HCT116 (cell line): ENCODE measurements around the gene STX1B. TPM values are rescaled to one million over a fixed set of nuclear protein-coding genes. Genes with fewer than 3 reads are reported as not detected.

Experiments used
- ATAC-seq: fragments of 200-7000 bp; cut with Tn5 transposase; 2 replicates; pipeline ENCODE4 v1.9.1; 2020; ENCODE audit warnings: mild to moderate bottlenecking, moderate library complexity
- BruUV-seq: library from RNA; stranded (reverse); fragments of 400-500 nt; replicated peaks from 2 replicates; lab custom pipeline; 2021; lab: Mats Ljungman, UMichigan
- CTCF ChIA-PET: fragments of 300-600 bp; sonication (Branson Sonifier 250); formaldehyde crosslinking; loops from one replicate; lab custom pipeline; 2021; ENCODE audit warnings: antibody characterized with exemption; lab: Charles Lee
- POLR2A ChIA-PET: fragments of 300-600, 350-600 bp; sonication (Branson Sonifier 250); formaldehyde crosslinking; loops from one replicate; lab custom pipeline; 2021; ENCODE audit warnings: antibody characterized with exemption; lab: Charles Lee
- RAD21 ChIA-PET, 2 experiments: fragments of 300-600 bp; sonication (Branson Sonifier 250); formaldehyde crosslinking; loops; one replicate each; lab custom pipeline; 2023; ENCODE audit warnings: low total read pairs in 2 of 2; ENCODE audit not compliant: uncharacterized antibody in 2 of 2, unreplicated experiment in 2 of 2, low non-redundant PET in 1 of 2; lab: Charles Lee
- DNase-seq: peaks from one replicate; pipeline ENCODE4 v3.0.0-alpha.2; 2010; ENCODE audit warnings: low read depth, low spot score
- H2AFZ ChIP-seq: fragments of 200-600 bp; shearing (Covaris generic), sonication (generic); 2 replicates; pipeline ENCODE4 v1.6.1; 2017; ENCODE audit warnings: low read depth, mixed run types, mixed read lengths, antibody characterized with exemption, low read length; ENCODE audit not compliant: poor library complexity, severe bottlenecking
- H3K27ac ChIP-seq: 2 replicates; pipeline ENCODE4 v1.5.1; 2012; ENCODE audit warnings: low read depth, low read length
- H3K27me3 ChIP-seq: fragments of 200-600 bp; sonication (generic); 2 replicates; pipeline ENCODE4 v1.6.1; 2016; ENCODE audit warnings: mixed run types, low read length, mixed read lengths; ENCODE audit not compliant: insufficient read depth
- H3K36me3 ChIP-seq, 2 experiments: fragments of 200-500 bp in 1 of 2; fragments of 200-600 bp in 1 of 2; sonication (Bioruptor generic) in 1 of 2; sonication (generic) in 1 of 2; 2 replicates each; pipeline versions ENCODE4 v1.5.1 to v1.6.1; 2014 to 2016; ENCODE audit warnings: low read length in 2 of 2, inconsistent platforms in 1 of 2, mixed read lengths in 1 of 2, mixed run types in 1 of 2; ENCODE audit not compliant: insufficient read depth in 2 of 2, control insufficient read depth in 1 of 2
- H3K4me1 ChIP-seq, 2 experiments: fragments of 200-600 bp in 1 of 2; sonication (generic) in 1 of 2; 2 replicates each; pipeline versions ENCODE4 v1.5.1 to v1.6.1; 2012 to 2017; ENCODE audit warnings: low read length in 2 of 2, inconsistent platforms in 1 of 2, mild to moderate bottlenecking in 1 of 2, mixed read lengths in 1 of 2, mixed run types in 1 of 2, moderate library complexity in 1 of 2; ENCODE audit not compliant: insufficient read depth in 2 of 2, control insufficient read depth in 1 of 2
- H3K4me2 ChIP-seq: fragments of 200-600 bp; sonication (generic); 2 replicates; pipeline ENCODE4 v1.6.1; 2017; ENCODE audit warnings: mixed run types, low read length, mixed read lengths
- H3K4me3 ChIP-seq, 2 experiments: fragments of 200-600 bp in 1 of 2; sonication (generic) in 1 of 2; replicated peaks in 1 of 2; 2 replicates each; pipeline ENCODE4 v1.5.1; 2011 to 2016; ENCODE audit warnings: low read length in 2 of 2, control low read depth in 1 of 2, low read depth in 1 of 2, mild to moderate bottlenecking in 1 of 2, mixed read lengths in 1 of 2, mixed run types in 1 of 2
- H3K79me2 ChIP-seq: fragments of 200-600 bp; sonication (generic); 2 replicates; pipeline ENCODE4 v1.6.1; 2017; ENCODE audit warnings: mild to moderate bottlenecking, mixed run types, low read length, moderate library complexity, mixed read lengths; ENCODE audit not compliant: insufficient read depth
- H3K9ac ChIP-seq: fragments of 200-600 bp; sonication (generic); 2 replicates; pipeline ENCODE4 v1.6.1; 2016; ENCODE audit warnings: low read length, mixed read lengths
- H3K9me2 ChIP-seq: fragments of 200-600 bp; sonication (generic), shearing (Covaris generic); 2 replicates; pipeline ENCODE4 v1.6.1; 2017; ENCODE audit warnings: mixed run types, mild to moderate bottlenecking, moderate library complexity; ENCODE audit not compliant: insufficient read depth
- H3K9me3 ChIP-seq, 2 experiments: fragments of 200-500 bp in 1 of 2; fragments of 200-600 bp in 1 of 2; sonication (Bioruptor generic) in 1 of 2; sonication (generic) in 1 of 2; 2 replicates each; pipeline ENCODE4 v1.6.1; 2014 to 2017; ENCODE audit warnings: low read length in 2 of 2, mixed read lengths in 2 of 2, inconsistent platforms in 1 of 2, low read depth in 1 of 2, mild to moderate bottlenecking in 1 of 2, mixed run types in 1 of 2, moderate library complexity in 1 of 2; ENCODE audit not compliant: control insufficient read depth in 1 of 2, insufficient read depth in 1 of 2
- H4K20me1 ChIP-seq: fragments of 200-600 bp; sonication (generic), shearing (Covaris generic); 2 replicates; pipeline ENCODE4 v1.6.1; 2017; ENCODE audit warnings: mixed run types, mild to moderate bottlenecking, moderate library complexity; ENCODE audit not compliant: insufficient read depth
- JUND ChIP-seq: IDR thresholded peaks from 2 replicates; pipeline ENCODE4 v1.6.1; 2012
- MAX ChIP-seq: IDR thresholded peaks from 2 replicates; pipeline ENCODE4 v1.6.1; 2012
- SIN3A ChIP-seq: IDR thresholded peaks from 2 replicates; pipeline ENCODE4 v1.6.1; 2012; ENCODE audit warnings: low read depth
- SP1 ChIP-seq: IDR thresholded peaks from 2 replicates; pipeline ENCODE4 v1.6.1; 2012; ENCODE audit warnings: low read depth
- TCF7L2 ChIP-seq: IDR thresholded peaks from 2 replicates; pipeline ENCODE4 v1.7.0; 2011; ENCODE audit warnings: borderline replicate concordance, inconsistent platforms; ENCODE audit not compliant: insufficient read depth, insufficient read length; ENCODE audit errors: extremely low read depth
- intact Hi-C: fragments of 100-400 bp; cut with micrococcal nuclease; formaldehyde crosslinking; loops from 2 replicates; pipeline ENCODE4 v1.10.0; 2022
- total RNA-seq: library from RNA; stranded (reverse); gene quantifications from one replicate; pipeline ENCODE4 v1.2.1, GENCODE V29; 2021; ENCODE audit not compliant: unreplicated experiment

Gene STX1B
- total RNA-seq, 1 experiment from 2014 or later = 1.6 TPM

- TF ChIP-seq TCF7L2 = no peak
These were observed 27.0 kb downstream of the STX1B start (continued) for GRCh38 chr16:30983289-30983889.

- Histone ChIP-seq H3K9ac (no peak overlapping the region), H3K9me3 (no peaks in the 10 kb centered on the region), H2AFZ (no peak overlapping the region), H3K27me3 (no peaks in the 10 kb centered on the region), H3K4me1 (peaks cover 0 to 14% of the 10 kb centered on the region in 2 experiments; a peak in 3 of 4 replicates), H3K79me2 (no peaks in the 10 kb centered on the region; the same call in 1 of the 2 replicates), H3K36me3 (peaks cover 2 to 12% of the 10 kb centered on the region in 2 experiments; a peak in 3 of 4 replicates), H3K4me2 (no peak overlapping the region), H3K9me2 (no peaks in the 10 kb centered on the region), H3K27ac (no peak overlapping the region), H3K4me3 (no peak overlapping the region), H4K20me1 (no peaks in the 10 kb centered on the region)
- BruUV-seq = no TSS peak
- no peak for ATAC-seq
- no peak for DNase-seq
- ChIA-PET CTCF (interaction anchor here (1.6 to 4.0 kb wide), 2 partner anchors 351 to 460 kb away, joined by 5 to 12 read pairs; partner anchors contain the start of gene ZNF843), RAD21 (interaction anchor here in 1 of 2 experiments (1.2 kb wide), 1 partner anchor 90 kb away, joined by 3 read pairs; no protein-coding TSS in a partner anchor)
- intact Hi-C loops = loop anchor here (10.0 kb wide), 1 partner anchor 712 kb away; no protein-coding TSS in a partner anchor
- no peak for TF ChIP-seq TCF7L2
- no peak for TF ChIP-seq JUND
- no peak for TF ChIP-seq MAX
- TF ChIP-seq SIN3A = no peak
- TF ChIP-seq SP1 = no peak
- TF ChIP-seq, all 23 proteins: peak for 0
- POLR2A ChIA-PET = no interaction called here
These were observed 27.7 kb downstream of the STX1B start for GRCh38 chr16:30982548-30983288.
